GM19023 (cell line): Measurements from ENCODE around the gene TBCD.

Source experiments
- ATAC-seq: cut with Tn5 transposase; IDR thresholded peaks from one replicate; pipeline ENCODE4 v1.9.1; 2021; ENCODE audit warnings: mild to moderate bottlenecking, moderate library complexity; ENCODE audit not compliant: unreplicated experiment

The TBCD gene

GRCh38 chr17:82932518-82933310 lies 180.8 kb downstream of the TBCD start:
- ATAC-seq: no peak

GRCh38 chr17:82933911-82934310 lies 182.0 kb downstream of the TBCD start:
- no peak for ATAC-seq

DNA sequence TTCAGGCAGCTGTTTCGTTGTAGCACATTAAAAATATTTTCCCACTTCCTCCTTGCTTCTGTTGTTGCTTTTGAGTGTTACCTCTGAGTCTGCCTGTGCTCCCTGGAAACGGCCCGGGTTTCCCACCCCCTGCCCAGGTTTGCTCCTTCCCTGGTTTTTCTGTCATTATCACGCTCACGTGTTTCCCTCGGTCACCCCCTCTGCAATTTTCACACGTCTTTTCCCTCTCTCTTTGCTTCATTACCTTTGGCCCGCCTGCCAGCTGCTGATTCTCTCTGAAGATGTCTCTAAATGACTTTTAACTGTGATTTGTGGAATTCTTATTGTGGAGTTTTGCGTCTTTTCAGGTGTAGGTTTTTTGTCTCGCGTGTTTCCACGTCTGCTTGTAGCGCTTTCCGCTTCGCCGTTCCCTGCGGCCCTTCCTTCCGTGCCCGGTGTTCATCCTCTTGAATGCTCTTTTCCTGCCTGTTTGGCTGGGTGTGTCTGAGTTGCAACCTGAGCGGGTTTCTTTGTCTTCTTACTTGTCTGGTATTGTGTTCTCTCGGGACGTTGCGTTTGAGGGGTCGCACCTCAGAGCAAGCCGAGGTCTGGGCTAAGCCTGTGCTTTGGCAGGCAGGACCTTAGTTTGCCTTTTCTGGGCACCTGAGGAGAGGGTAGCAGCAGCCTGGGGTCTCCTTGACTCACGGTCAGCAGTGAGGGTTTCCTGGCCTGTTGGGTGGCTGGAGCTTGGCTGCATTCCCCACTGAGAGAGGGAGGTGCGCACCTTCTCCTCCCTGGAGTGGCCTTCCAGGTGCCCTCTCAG lies 184.3 kb downstream of the TBCD start:
- no peak for ATAC-seq

DNA sequence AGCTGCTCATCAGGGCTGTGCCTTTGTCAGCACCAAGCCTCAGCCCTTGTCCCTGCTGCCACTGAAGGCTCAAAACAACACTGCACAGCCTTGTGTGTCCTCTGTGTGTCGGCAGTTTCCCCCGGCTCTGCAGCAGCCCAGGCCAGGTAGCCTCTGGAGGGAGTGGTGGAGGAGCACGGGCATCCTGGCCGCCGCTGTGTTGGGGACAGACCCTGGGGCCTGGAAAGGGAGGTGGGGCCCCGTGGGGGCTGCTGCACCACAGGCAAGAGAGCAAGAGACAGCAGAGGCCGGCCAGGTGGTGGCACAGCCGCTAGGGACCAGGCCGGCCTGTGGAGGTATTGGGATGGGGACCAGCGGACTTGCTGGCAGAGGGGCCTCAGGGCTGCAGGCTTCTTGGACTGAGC lies 184.9 kb downstream of the TBCD start:
- ATAC-seq: no peak

GRCh38 chr17:82937411-82938371 lies 185.8 kb downstream of the TBCD start:
- ATAC-seq: no peak

DNA sequence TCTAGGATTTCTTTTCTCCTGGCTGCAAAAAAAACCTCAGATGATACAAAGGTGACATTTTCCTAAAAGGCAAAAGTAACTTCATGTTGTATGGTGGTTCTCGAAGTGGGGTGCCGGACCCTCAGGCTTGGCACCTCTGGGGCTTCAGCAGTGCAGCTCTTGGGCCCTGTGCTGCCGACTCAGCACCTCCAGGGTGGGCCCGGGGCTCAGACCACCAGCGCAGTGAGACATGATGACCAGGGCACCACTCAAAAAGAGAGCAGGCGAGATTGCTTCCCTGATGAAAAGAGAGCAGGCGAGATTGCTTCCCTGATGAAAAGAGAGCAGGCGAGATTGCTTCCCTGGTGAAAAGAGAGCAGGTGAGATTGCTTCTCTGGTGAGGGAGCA lies 186.6 kb downstream of the TBCD start:
- no peak for ATAC-seq

DNA sequence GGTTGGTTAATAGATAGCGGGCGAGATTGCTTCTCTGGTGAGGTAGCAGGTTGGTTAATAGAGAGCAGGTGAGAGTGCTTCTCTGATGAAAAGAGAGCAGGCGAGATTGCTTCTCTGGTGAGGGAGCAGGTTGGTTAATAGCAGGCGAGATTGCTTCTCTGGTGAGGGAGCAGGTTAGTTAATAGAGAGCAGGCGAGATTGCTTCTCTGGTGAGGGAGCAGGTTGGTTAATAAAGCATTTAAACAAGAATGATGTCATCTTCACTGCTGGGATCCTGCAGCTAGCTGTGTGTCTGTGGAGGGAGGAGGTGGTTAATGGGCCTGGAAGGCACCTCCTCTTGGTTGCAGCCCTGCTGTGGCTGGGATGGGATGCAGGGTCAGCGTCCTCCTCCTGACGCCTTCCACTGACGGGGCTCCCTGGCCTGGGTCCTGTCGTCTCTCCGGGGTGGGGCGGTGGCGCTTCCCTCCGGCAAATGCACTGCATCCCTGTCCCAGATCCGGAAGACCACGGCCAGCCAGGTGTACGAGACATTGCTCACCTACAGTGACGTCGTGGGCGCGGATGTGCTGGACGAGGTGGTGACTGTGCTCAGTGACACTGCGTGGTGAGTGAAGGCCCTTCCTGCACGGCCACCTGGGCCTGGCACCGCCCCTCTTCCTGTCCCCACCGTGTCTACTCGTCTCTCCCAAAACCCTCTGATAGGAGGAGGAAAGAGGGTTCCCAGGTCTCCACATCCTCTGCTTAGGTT lies 187.2 kb downstream of the TBCD start:
- no peak for ATAC-seq

- no peak for ATAC-seq
Observed at GRCh38 chr17:82939621-82940135, 187.8 kb downstream of the TBCD start.

DNA sequence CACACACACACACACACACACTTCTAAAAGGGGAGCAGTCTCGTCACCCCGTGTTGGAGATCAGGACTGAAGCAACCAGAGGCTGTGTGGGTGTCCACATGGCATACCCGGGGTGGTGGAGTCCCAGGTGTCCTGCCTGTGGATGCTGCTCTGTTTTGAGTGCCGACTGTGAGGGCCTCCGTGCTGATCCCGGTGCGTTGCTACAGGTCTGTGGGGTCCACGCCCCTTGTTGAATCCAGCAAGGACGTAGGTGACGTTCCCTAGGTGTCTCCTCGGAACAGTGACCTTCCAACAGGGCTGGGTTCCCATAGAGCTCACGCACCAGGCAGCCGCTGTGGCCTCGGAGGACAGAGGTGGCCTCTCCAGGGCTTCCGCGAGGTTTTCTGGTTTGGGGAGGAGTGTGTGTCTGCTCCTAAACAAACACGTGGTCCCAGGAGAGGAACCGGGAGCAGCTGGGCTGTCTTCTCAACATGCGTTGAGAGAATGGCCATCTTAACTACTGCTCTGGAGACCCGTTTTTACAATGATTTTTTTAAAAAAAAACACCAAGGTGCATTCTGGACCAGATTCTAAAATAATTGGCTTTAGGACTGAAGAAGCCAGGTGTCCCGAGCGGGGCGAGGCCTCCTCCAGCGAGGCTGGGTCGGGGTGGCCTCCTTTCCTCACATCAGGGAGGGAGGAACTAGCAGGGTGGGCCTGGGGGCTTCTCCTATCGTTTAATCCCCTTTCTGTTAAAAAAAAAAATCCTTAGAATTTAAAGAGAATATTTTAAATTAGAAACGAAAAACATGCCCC lies 188.6 kb downstream of the TBCD start:
- ATAC-seq: no peak

DNA sequence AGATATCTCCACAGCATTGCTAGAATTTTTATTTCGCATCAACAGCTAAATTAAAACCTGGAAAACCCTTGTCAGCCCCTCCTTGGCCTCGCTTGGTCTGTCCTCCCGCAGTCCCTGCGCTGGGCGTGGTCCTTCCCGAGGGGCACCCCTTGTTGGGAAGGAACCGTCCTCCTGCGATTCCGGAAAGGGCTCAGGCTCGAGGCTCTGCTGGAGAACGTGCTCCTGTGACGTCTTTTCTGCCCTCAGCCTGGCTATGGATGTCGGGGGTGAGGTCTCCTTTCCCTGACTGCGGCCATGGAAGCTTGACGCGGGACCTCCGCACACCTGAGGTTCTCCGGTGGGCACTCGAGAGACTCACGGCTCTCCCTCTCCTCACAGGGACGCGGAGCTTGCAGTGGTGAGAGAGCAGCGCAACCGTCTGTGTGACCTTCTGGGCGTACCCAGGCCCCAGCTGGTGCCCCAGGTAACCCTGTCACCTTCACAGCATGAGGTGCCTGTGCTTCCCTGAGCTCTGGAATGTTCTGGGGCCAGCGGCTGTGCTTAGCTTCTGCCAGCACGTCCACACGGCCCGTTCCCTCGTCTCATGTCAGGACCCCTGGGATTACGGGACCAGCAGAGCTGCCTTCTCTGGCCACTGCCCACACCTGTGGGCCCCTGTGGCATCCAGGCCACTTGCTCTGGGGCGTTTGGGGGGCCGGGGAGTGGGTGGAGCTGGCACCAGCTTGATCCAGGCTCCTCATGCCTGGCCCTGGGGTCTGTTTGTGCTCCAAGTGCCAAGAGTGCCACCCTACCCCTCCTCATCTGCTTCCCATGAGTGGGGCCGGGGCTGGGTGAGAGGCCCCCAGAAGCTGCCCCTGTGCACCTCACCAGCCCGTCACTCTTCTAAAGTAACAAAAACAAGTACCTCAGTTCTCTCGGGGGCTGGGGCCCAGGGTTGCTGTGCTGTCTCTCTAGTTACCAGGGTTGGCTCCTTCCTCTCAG lies 189.4 kb downstream of the TBCD start:
- no peak for ATAC-seq

GRCh38 chr17:82942166-82943130 lies 190.6 kb downstream of the TBCD start:
- ATAC-seq: no peak

- no peak for ATAC-seq
Observed at GRCh38 chr17:82943339-82943738, 191.5 kb downstream of the TBCD start.

GRCh38 chr17:82943751-82944150 lies 191.9 kb downstream of the TBCD start:
- no peak for ATAC-seq

DNA sequence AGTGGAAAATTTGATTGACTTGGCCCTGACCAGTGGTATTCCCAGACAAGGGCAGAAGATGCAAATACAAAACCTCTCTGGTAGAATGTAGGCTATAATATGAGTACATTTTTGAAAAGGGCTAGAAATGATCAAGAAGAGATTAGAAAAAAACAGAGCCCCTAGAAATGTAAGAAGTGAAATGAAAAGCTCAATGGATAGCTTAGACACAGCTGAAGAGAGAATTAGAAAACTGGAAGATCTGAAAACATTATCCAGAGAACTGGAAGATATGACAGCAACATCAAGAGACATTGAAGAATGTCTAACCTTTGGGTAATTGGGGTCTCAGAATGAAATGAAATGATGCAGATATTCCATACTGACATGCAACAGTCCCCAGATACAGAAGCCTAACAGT lies 193.1 kb downstream of the TBCD start:
- ATAC-seq: no peak

DNA sequence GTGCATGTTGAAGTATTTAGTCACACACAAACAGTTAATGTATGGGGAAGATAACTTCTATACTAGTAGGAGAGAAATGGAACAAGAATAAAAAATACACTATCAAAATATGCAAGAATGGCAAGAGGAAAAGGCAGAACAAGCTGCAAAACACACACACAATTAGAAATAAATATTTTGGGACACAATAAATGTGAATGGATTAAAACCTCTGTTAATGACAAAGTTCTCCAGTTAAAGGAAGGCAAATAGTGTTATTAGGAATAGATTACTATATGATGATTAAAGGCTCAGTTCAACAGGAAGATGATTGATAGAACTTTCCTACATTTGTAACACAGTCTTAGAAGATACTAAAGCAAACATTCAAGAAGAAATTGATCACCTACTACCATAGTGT lies 194.2 kb downstream of the TBCD start:
- ATAC-seq: no peak

- ATAC-seq: no peak
Observed at GRCh38 chr17:82947051-82947991, 195.5 kb downstream of the TBCD start.
